Thyroid gland (tissue), 4 donors: ENCODE data around the gene STAP2. TPM values are rescaled to one million over a fixed set of nuclear protein-coding genes. Genes with fewer than 3 reads are reported as not detected.

Source experiments
- DNase-seq, 2 donors: peaks; one replicate each; pipeline ENCODE4 v3.0.0-alpha.2; 2019
- H3K27ac ChIP-seq, 3 donors: fragments of 200-600 bp; sonication (generic); 1 replicate in 2 of 3; 2 replicates in 1 of 3; pipeline ENCODE4 v1.5.1; 2016 to 2019; ENCODE audit warnings: mild to moderate bottlenecking in 1 of 3, moderate library complexity in 1 of 3
- H3K27me3 ChIP-seq: fragments of 200-600 bp; sonication (generic); one replicate; pipeline ENCODE4 v1.5.1; 2019
- H3K36me3 ChIP-seq, 2 donors: fragments of 200-600 bp; sonication (generic); one replicate each; pipeline ENCODE4 v1.5.1; 2016 to 2019
- H3K4me1 ChIP-seq, 2 donors: fragments of 200-600 bp; sonication (generic); one replicate each; pipeline ENCODE4 v1.5.1; 2017 to 2019
- H3K4me3 ChIP-seq, 3 donors: fragments of 200-600 bp; sonication (generic); replicated peaks in 1 of 3; 1 replicate in 2 of 3; 2 replicates in 1 of 3; pipeline ENCODE4 v1.5.1; 2016; ENCODE audit warnings: mild to moderate bottlenecking in 1 of 3
- H3K9me3 ChIP-seq: fragments of 200-600 bp; sonication (generic); one replicate; pipeline ENCODE4 v1.5.1; 2017
- POLR2A ChIP-seq, 2 donors: fragments of 450-650 bp; IDR thresholded peaks; one replicate each; pipeline ENCODE4 v1.6.1; 2017; ENCODE audit warnings: antibody characterized with exemption in 2 of 2, mild to moderate bottlenecking in 2 of 2, moderate library complexity in 1 of 2
- WGBS, 2 donors: methylation state at CpG; one replicate each; pipeline ENCODE4 v1.1.5; 2017; 5-methylcytosine and 5-hydroxymethylcytosine counted together
- intact Hi-C: fragments of 100-400 bp; cut with DNase I; formaldehyde crosslinking; loops from one replicate; pipeline ENCODE4 v1.15.1; 2023
- total RNA-seq, 4 donors: library from RNA; depleted of rRNA; stranded (reverse); fragments of >200 nt; gene quantifications; one replicate each; pipeline ENCODE4 v1.2.3, GENCODE V29; 2016
- TF ChIP-seq, protein P1 (sequence below), 6 experiments: fragments of 200-600 bp in 3 of 6; fragments of 450-650 bp in 3 of 6; sonication (generic) in 3 of 6; IDR thresholded peaks; one replicate each; pipeline ENCODE4 v1.5.1; 2016 to 2019; ENCODE audit warnings: antibody characterized with exemption in 6 of 6, mild to moderate bottlenecking in 2 of 6, inconsistent platforms in 1 of 6, moderate library complexity in 1 of 6

The STAP2 gene
- total RNA-seq, 4 donors from 2014 or later = 12.1 to 50.6 (median 29.7) TPM

DNA sequence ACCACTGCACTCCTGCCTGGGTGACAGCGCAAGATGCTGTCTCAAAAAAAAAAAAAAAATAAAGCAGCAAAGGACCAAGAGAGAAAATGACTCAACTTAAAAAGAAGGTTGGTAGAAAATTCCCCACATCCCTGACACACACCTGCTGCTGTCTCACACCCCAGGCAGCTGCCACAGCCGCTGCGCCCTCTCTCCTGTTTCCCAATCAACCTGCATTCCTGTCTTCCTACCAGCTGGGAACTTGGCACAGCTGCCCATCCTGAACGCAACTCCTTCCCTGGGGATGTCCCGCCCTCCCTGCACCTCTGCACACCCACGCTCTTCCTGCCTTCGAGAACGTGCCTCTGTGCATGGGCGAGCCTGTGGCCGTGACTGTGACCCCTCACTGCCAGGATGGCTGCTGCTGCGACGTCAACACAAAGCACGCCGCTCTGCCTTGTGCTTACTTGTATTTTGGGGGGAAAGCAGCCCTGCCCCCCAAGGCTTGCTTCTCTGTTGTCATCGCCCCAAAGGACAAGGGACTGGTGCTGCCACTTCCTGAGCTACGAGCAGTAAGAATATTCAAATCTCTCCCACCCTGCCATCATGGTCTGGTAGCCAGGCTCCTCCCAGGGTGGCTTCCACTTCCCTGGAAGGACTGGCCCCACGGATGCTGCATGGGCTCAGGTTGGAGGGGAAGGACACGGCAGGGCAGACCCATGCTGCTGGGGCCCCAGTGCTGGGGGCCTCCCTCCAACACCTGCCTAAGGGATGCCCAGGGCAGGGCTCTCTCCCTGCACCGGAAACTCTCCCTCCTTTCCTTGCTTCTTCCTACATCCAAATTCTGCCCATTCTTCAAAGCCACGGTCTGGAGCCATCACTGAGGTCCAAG, 41.0 kb upstream of the STAP2 start:
- no peak overlapping the region for H3K4me3 ChIP-seq
- peaks cover 35 to 59% of the 10 kb centered on the region in 2 donors for H3K4me1 ChIP-seq
- H3K36me3 ChIP-seq = peaks cover 0 to 3% of the 10 kb centered on the region in 2 donors
- H3K27ac ChIP-seq = peak overlapping the region; percentile 47 to 80 (median 67)
- H3K27me3 ChIP-seq = no peaks in the 10 kb centered on the region
- no peaks in the 10 kb centered on the region for H3K9me3 ChIP-seq
- intact Hi-C loops = no loop called here
- DNase-seq = peak; percentile 94 to 96
- TF ChIP-seq POLR2A (IDR thresholded peaks at IDR 0.05) = no peak
- TF ChIP-seq, protein P1, sequence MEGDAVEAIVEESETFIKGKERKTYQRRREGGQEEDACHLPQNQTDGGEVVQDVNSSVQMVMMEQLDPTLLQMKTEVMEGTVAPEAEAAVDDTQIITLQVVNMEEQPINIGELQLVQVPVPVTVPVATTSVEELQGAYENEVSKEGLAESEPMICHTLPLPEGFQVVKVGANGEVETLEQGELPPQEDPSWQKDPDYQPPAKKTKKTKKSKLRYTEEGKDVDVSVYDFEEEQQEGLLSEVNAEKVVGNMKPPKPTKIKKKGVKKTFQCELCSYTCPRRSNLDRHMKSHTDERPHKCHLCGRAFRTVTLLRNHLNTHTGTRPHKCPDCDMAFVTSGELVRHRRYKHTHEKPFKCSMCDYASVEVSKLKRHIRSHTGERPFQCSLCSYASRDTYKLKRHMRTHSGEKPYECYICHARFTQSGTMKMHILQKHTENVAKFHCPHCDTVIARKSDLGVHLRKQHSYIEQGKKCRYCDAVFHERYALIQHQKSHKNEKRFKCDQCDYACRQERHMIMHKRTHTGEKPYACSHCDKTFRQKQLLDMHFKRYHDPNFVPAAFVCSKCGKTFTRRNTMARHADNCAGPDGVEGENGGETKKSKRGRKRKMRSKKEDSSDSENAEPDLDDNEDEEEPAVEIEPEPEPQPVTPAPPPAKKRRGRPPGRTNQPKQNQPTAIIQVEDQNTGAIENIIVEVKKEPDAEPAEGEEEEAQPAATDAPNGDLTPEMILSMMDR (IDR thresholded peaks at IDR 0.05) = no peak
- WGBS, 2 donors = 47 to 50% methylated on average over 19 to 20 of the region's 20 CpGs

DNA sequence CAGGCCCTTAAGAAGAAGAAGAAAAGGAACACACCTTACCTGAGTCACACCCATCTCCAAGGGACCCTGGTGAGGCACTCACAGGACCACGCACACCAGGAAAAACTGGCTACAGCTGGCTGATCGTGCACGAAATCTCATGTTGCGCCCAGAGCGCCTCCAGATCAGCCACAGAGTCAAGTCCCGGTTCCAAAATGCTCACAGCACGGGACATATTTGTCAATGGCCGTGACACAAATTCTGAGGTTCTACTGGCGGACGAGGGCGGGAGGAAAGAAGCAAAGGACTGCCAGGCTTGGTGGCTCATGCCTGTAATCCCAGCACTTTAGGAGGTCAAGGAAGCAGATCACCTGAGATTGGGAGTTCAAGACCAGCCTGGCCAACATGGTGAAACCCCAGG, 40.3 kb upstream of the STAP2 start:
- TF ChIP-seq, protein P1 (IDR thresholded peaks at IDR 0.05) = no peak
- no peak for TF ChIP-seq POLR2A (IDR thresholded peaks at IDR 0.05)
- H3K36me3 ChIP-seq = no peaks in the 10 kb centered on the region
- DNase-seq = peak; percentile 34 to 55
- peaks cover 42 to 66% of the 10 kb centered on the region in 2 donors for H3K4me1 ChIP-seq
- H3K4me3 ChIP-seq = no peak overlapping the region
- no peaks in the 10 kb centered on the region for H3K27me3 ChIP-seq
- intact Hi-C loops = no loop called here
- H3K9me3 ChIP-seq = no peaks in the 10 kb centered on the region
- 70 to 72% methylated on average over 11 of the region's 11 CpGs for WGBS, 2 donors
- H3K27ac ChIP-seq = peak overlapping the region; percentile 35 to 50 (median 47)

DNA sequence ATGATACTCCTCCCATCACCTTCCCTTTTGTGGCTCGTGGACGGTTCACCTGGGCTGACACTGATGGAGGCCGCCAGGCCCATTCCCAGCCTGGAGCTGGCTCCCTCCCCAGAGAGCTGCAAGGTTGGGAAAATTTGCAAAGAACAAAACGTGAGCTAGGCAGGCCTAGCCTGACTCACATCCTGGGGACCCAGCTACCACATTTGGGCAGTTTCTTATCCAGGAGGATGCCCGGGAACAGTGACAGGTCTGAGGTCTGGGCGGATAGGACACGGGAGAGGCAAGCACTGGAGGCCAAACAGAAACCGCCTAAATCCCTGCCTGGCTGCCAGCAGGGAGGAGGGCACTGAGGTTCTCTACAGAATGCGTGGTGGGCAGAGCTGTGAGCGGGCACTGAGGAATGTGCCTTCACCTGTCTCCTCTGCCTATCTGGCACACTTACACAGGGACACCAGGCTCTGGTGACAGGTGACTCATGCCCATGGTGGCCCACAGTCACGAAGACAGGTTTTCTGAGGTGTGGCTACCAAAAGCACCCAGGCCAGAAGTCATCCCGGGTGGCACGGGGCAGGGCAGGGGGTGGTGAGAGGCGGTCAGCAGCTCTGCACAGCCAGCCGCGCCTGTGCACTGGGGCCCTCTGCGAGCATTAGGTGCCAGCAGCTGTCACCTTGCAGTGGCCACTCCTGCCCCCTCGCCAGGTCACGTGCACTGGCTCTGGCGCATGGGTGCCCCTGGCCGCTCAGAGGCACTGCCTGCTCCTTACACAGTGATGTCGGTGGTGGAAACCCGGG, 38.6 kb upstream of the STAP2 start:
- DNase-seq = no peak
- Histone ChIP-seq H3K4me1 (peaks cover 58 to 83% of the 10 kb centered on the region in 2 donors), H3K9me3 (no peaks in the 10 kb centered on the region), H3K27ac (no peak overlapping the region), H3K4me3 (no peak overlapping the region), H3K27me3 (no peaks in the 10 kb centered on the region), H3K36me3 (no peaks in the 10 kb centered on the region)
- TF ChIP-seq, protein P1 (IDR thresholded peaks at IDR 0.05) = no peak
- TF ChIP-seq POLR2A (IDR thresholded peaks at IDR 0.05) = no peak
- intact Hi-C loops = no loop called here
- WGBS, 2 donors = 75 to 88% methylated on average over 10 to 13 of the region's 23 CpGs

DNA sequence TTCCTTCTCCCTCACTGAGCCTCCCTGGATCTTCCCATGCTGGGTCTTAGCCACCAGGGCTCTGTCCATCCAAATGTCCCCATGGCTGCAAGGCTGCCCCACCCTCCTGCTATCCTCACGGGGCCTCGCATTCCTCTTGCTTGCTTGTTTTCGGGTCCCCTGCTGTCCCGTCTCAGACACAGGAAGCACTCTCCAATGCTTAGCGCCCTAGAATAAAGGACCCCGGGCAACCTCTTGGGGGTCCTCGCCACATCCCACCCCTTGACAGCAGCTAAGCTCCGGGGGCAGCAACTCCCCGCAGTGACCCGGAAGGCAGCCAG, 38.0 kb upstream of the STAP2 start:
- Histone ChIP-seq H3K9me3 (no peaks in the 10 kb centered on the region), H3K4me3 (no peak overlapping the region), H3K36me3 (no peaks in the 10 kb centered on the region), H3K27me3 (no peaks in the 10 kb centered on the region), H3K4me1 (peaks cover 59 to 89% of the 10 kb centered on the region in 2 donors), H3K27ac (no peak overlapping the region)
- intact Hi-C loops = no loop called here
- WGBS, 2 donors = 75 to 78% methylated on average over 10 of the region's 10 CpGs
- TF ChIP-seq POLR2A (IDR thresholded peaks at IDR 0.05) = no peak
- TF ChIP-seq, protein P1 (IDR thresholded peaks at IDR 0.05) = no peak
- DNase-seq = no peak
